HEK293 (cell line): ENCODE results near the gene DPF3.

Experiments used
- CTCF ChIA-PET: fragments of 350-600 bp; formaldehyde crosslinking; extraction: SDS; loops from one replicate; lab custom pipeline; 2021; ENCODE audit warnings: antibody characterized with exemption; lab: Yijun Ruan, JAX
- POLR2A ChIA-PET: fragments of 300-600 bp; formaldehyde crosslinking; extraction: SDS; loops from one replicate; lab custom pipeline; 2020; ENCODE audit warnings: antibody characterized with exemption, inconsistent platforms; lab: Yijun Ruan, JAX
- H3K27ac ChIP-seq: fragments of 200-500 bp; sonication (Bioruptor generic); 2 replicates; pipeline ENCODE4 v1.5.1; 2014; ENCODE audit warnings: low read depth, low read length, control low read depth, inconsistent platforms; ENCODE audit errors: extremely low read depth
- H3K36me3 ChIP-seq, 2 experiments: fragments of 200-500 bp in 1 of 2; sonication (Bioruptor generic) in 1 of 2; 1 replicate in 1 of 2; 2 replicates in 1 of 2; pipeline ENCODE4 v1.5.1; 2014 to 2017; ENCODE audit warnings: inconsistent platforms in 2 of 2, low read length in 2 of 2; ENCODE audit not compliant: control insufficient read depth in 2 of 2, insufficient read depth in 1 of 2
- H3K4me1 ChIP-seq: fragments of 200-500 bp; sonication (Bioruptor generic); 2 replicates; pipeline ENCODE4 v1.5.1; 2014; ENCODE audit warnings: mild to moderate bottlenecking, low read length, inconsistent platforms; ENCODE audit not compliant: control insufficient read depth, insufficient read depth
- H3K4me3 ChIP-seq: 2 replicates; pipeline ENCODE4 v1.5.1; 2011; ENCODE audit warnings: low read depth, mild to moderate bottlenecking, control low read depth, low read length, moderate library complexity
- H3K9me3 ChIP-seq: fragments of 200-500 bp; sonication (Bioruptor generic); 2 replicates; pipeline ENCODE4 v1.5.1; 2014; ENCODE audit warnings: low read depth, low read length, inconsistent platforms; ENCODE audit not compliant: control insufficient read depth, insufficient read depth
- AEBP2 ChIP-seq: fragments of 450-650 bp; formaldehyde crosslinking; IDR thresholded peaks from 2 replicates; pipeline ENCODE4 v1.5.1; 2016; ENCODE audit warnings: missing biosample characterization, missing genetic modification characterization, borderline replicate concordance
- CTCF ChIP-seq: fragments of 450-650 bp; formaldehyde crosslinking; IDR thresholded peaks from 2 replicates; pipeline ENCODE4 v1.5.1; 2016; ENCODE audit warnings: missing biosample characterization, missing genetic modification characterization
- MYNN ChIP-seq: fragments of 450-650 bp; formaldehyde crosslinking; IDR thresholded peaks from 2 replicates; pipeline ENCODE4 v1.5.1; 2016; ENCODE audit warnings: missing biosample characterization, missing genetic modification characterization, borderline replicate concordance
- OVOL3 ChIP-seq: fragments of 450-650 bp; formaldehyde crosslinking; IDR thresholded peaks from 2 replicates; pipeline ENCODE4 v1.5.1; 2016; ENCODE audit warnings: missing biosample characterization, missing genetic modification characterization
- ZBTB26 ChIP-seq: fragments of 450-650 bp; formaldehyde crosslinking; optimal IDR thresholded peaks from 2 replicates; pipeline ENCODE3; 2016; ENCODE audit warnings: missing biosample characterization, mild to moderate bottlenecking, missing genetic modification characterization
- ZFHX2 ChIP-seq: fragments of 450-650 bp; formaldehyde crosslinking; conservative IDR thresholded peaks from 2 replicates; pipeline ENCODE4 v1.5.1; 2016; ENCODE audit warnings: missing biosample characterization, missing genetic modification characterization
- ZNF157 ChIP-seq: fragments of 450-650 bp; formaldehyde crosslinking; IDR thresholded peaks from 2 replicates; pipeline ENCODE4 v1.5.1; 2016; ENCODE audit warnings: missing biosample characterization, missing genetic modification characterization
- ZNF239 ChIP-seq: fragments of 450-650 bp; formaldehyde crosslinking; IDR thresholded peaks from 2 replicates; pipeline ENCODE4 v1.5.1; 2016; ENCODE audit warnings: missing biosample characterization, missing genetic modification characterization
- ZNF335 ChIP-seq: fragments of 450-650 bp; formaldehyde crosslinking; conservative IDR thresholded peaks from 2 replicates; pipeline ENCODE4 v1.5.1; 2016; ENCODE audit warnings: missing biosample characterization, missing genetic modification characterization
- ZNF449 ChIP-seq: fragments of 450-650 bp; formaldehyde crosslinking; IDR thresholded peaks from 2 replicates; pipeline ENCODE4 v1.5.1; 2017; ENCODE audit warnings: missing biosample characterization, mild to moderate bottlenecking, missing genetic modification characterization, moderate library complexity
- ZNF837 ChIP-seq: fragments of 450-650 bp; formaldehyde crosslinking; IDR thresholded peaks from 2 replicates; pipeline ENCODE4 v1.5.1; 2016; ENCODE audit warnings: missing biosample characterization, missing genetic modification characterization
- ZSCAN4 ChIP-seq: fragments of 450-650 bp; formaldehyde crosslinking; IDR thresholded peaks from 2 replicates; pipeline ENCODE4 v1.5.1; 2017; ENCODE audit warnings: missing biosample characterization, missing genetic modification characterization

The DPF3 gene

GRCh38 chr14:72692696-72693095 lies 201.2 kb downstream of the DPF3 start:
- Histone ChIP-seq H3K27ac (no peak overlapping the region), H3K9me3 (no peaks in the 10 kb centered on the region), H3K4me1 (peaks cover 4% of the 10 kb centered on the region; the same call in 1 of the 2 replicates), H3K4me3 (no peak overlapping the region), H3K36me3 (no peaks in the 10 kb centered on the region)
- ChIA-PET POLR2A (no interaction called here), CTCF (interaction anchor here (1.0 kb wide), 1 partner anchor 175 kb away, joined by 4 read pairs; no protein-coding TSS in a partner anchor)
- no peak for TF ChIP-seq ZBTB26 (tag by site-specific recombination)
- TF ChIP-seq ZNF837 (tag by site-specific recombination) = no peak
- no peak for TF ChIP-seq ZFHX2
- peak; percentile 100 for TF ChIP-seq ZNF449 (tag by site-specific recombination)
- no peak for TF ChIP-seq OVOL3 (tag by site-specific recombination)
- TF ChIP-seq ZNF335 (tag by site-specific recombination) = no peak

GRCh38 chr14:72690324-72690723 lies 203.6 kb downstream of the DPF3 start:
- peaks cover 4% of the 10 kb centered on the region; the same call in 1 of the 2 replicates for H3K4me1 ChIP-seq

More at GRCh38 chr14:72690324-72690723, 203.6 kb downstream of the DPF3 start:
- ChIA-PET CTCF (interaction anchor here (0.7 kb wide), 1 partner anchor 232 kb away, joined by 3 read pairs; no protein-coding TSS in a partner anchor), POLR2A (no interaction called here)
- TF ChIP-seq AEBP2 (tag by site-specific recombination) = no peak
- peak; percentile 89 for TF ChIP-seq ZSCAN4 (tag by site-specific recombination)
- TF ChIP-seq ZNF157 = peak; percentile 60
- 0 out of 2 replicates have a peak, but pooled peaks have one; percentile 10 for TF ChIP-seq ZFHX2
- no peak for TF ChIP-seq CTCF (tag by site-specific recombination)
- TF ChIP-seq ZNF239 = no peak
- TF ChIP-seq MYNN (tag by site-specific recombination) = no peak
- H3K36me3 ChIP-seq = no peaks in the 10 kb centered on the region
- H3K9me3 ChIP-seq = no peaks in the 10 kb centered on the region
- no peak overlapping the region for H3K4me3 ChIP-seq
- H3K27ac ChIP-seq = no peak overlapping the region
